HG03196 (cell line): ENCODE results near the gene AIP.

Experiments
- ATAC-seq: cut with Tn5 transposase; IDR thresholded peaks from one replicate; pipeline ENCODE4 v1.9.1; 2021; ENCODE audit not compliant: unreplicated experiment

Gene AIP

GRCh38 chr11:67492801-67493547 is 10.1 kb downstream of the AIP start:
- ATAC-seq: no peak

GRCh38 chr11:67493548-67494370 is 10.9 kb downstream of the AIP start:
- no peak for ATAC-seq

DNA sequence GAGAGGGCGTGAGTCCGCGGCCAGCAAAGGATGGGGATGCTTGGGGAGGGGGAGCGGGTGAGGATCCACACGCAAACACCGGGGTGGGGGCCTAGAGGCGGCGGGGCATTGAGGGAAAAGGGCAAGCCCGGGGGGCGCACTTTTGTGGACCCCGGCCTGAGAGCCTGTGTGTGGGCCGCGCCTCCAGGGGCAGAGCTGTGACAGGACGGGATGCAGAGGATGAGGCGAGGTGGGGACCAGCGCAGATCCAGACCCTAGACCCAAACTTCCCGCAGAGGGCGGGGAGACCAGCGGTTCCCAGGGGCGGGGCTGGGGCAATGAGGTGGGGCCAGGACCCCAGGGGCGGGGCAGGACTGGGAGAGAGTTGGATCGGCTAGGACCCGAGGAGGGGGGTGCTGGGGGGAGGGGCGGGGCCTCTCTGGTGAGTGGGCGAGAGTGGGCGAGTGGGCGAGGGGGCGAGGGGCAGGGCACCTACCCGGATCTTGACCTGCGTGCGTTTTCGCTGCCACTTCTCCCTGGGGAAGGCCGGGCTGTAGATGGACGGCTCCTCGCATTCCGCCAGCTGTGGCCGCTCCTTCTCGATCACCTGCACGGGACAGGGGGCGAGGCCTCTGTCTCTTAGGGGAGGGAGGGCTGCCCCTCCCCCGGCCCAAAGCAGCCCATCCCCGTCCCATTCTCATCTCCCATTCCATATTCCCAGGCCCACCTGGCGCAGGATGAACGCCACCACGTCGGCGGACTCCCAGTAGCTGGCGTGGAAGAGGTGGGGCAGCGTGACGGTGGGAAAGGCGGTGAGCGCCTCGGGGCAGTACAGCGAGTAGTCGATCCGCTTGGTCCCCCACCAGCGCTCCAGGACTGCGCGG is 11.8 kb downstream of the AIP start:
- ATAC-seq: no peak

GRCh38 chr11:67495234-67496005 is 12.6 kb downstream of the AIP start:
- ATAC-seq: no peak

GRCh38 chr11:67496113-67496512 is 13.3 kb downstream of the AIP start:
- ATAC-seq: no peak

- no peak for ATAC-seq
These were observed 14.9 kb downstream of the AIP start for GRCh38 chr11:67497656-67498291.

DNA sequence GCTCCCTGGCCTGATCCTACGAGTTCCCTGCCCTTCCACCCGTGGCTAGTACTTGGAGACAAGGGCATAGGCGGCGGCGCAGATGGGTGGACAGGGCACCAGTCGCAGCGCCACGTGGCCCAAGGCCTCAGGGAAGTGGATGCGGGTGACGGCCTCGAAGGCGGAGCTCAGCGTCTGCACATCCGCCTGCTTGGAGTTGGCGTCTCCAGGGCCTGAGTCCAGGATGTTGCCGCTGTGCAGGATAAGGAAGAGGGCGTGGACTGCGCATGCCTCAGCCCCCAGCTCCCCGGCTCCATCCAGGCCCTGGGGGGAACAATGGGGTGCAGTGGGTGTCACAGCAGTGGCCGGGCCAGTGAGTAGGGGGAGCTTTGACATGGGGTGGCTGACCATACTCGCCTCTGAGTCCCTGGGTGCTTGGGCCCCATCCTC is 15.7 kb downstream of the AIP start:
- no peak for ATAC-seq

GRCh38 chr11:67499808-67500483 is 17.1 kb downstream of the AIP start:
- ATAC-seq: no peak

- ATAC-seq: no peak
These were observed 17.6 kb downstream of the AIP start for GRCh38 chr11:67500484-67500821.

GRCh38 chr11:67500831-67501715 is 18.2 kb downstream of the AIP start:
- no peak for ATAC-seq

- ATAC-seq: no peak
These were observed 19.0 kb downstream of the AIP start for GRCh38 chr11:67501854-67502253.

DNA sequence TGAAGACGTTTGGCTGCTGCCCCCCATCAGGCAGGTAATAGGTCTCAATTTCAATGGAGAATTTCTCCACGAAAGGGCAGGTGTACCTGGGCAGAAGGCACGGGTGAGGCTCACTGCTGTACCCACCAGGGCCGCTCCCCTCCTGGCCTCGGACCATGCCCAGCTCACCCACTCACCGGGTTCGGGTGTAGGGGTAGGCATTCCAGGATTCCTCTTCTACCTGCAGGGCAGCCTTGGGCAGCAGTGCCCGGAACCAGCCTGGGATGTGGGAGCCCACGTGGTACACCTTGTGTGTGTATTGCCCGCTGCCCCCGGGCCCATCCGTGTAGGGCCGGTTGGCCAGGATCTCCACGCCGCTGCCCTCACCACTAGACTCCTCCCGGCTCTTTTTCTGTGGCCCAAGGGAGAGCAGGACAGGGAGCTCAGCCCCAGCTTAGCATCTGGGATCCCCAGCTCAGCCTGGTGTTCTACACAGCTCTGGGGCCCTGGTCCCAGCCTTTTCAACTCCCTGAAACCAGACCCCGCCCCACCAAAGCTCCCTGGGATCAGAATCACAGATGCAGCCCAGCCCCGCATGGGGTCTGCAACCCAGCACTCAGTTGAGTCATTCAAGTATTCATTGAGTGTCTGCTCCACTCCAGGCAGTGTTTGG is 19.6 kb downstream of the AIP start:
- no peak for ATAC-seq

GRCh38 chr11:67503119-67504004 is 20.5 kb downstream of the AIP start:
- no peak for ATAC-seq

- no peak for ATAC-seq
These were observed 21.5 kb downstream of the AIP start for GRCh38 chr11:67504005-67504949.

DNA sequence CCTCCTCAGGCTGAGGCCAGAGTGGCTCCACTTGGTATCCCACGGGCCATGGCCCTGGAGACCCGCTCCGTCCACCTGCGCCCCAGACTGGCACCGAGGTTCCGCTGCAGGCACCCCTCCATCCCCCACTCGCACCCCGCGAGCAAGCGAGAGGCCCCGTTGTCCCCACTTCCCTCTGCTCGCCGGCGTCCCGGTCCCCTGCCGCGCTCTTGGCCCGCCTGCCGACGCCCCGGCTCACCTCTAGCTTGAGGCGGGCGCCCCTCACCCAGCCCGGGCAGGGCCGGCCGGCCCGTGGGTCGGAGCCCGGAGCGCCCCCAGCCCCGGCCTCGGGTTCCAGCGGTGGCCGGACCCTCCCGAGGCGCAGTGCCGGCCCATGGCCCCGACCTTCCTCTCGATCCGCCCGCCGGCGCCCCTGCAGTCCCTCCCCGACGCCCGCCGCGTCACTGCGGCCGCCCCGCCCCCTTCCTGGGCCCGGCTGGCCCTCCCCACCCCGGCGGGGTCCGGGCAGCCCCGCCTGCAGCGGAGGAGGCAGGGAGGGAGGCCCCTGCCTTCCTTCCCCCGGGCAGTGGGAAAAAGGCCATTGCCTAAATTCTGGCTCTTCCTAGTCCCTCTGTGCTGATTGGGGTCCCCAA is 22.2 kb downstream of the AIP start, which contains the start of gene PITPNM1:
Gene PITPNM1, minus strand, starts transcription at position 414 of the 632 bp plus-strand sequence. CDS start 1,183 bp downstream, outside the sequence.
- peak; percentile 21 for ATAC-seq
